GM18520 (cell line): Measurements from ENCODE around the gene LHFPL2.

Experiments
- ATAC-seq: cut with Tn5 transposase; IDR thresholded peaks from one replicate; pipeline ENCODE4 v1.9.1; 2021; ENCODE audit not compliant: unreplicated experiment

LHFPL2 gene

DNA sequence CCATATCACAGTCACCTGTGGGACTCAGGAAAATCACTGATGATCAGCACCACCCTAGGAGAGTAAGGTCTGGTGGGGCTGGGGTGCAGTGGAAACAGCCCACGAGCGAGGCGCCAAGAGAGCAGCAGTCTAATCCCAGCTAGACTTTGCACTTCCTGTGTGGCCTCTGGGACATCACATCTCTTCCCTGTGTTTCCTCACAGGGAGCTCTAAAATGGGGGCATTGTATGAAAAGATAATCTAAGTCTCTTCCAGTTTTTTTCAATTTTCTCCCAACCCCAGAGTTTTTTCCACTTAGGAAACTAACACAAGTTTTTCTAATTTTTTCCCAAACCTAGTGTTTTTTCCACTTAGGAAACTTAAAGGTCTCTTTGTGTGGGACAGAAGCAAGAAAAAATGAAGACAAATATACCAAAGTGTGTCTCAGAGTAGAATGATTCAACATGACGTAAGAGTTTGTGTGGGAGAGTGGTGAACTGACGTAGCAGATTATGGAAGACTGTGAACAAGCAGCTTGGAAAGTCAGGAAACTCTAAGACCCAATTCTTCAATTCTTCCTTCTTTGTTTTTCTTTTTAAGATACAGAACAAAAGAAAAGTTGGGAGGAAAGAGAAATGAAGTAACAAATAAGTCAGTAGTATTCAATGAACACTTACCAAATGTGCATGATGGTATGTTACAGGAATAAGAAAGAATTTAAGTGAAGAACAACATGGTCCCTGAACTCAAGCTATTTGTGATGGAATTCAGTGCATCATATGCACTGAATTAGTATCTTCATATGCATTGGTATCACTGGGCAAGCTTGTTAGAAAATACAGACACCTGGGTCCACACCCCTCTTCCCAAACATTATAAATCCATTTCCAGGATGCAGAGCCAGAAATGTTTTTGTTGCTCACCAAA, 51.3 kb downstream of the LHFPL2 start:
- no peak for ATAC-seq

GRCh38 chr5:78595458-78595921, 53.1 kb downstream of the LHFPL2 start:
- ATAC-seq: no peak

GRCh38 chr5:78594610-78595457, 53.7 kb downstream of the LHFPL2 start:
- ATAC-seq: no peak

GRCh38 chr5:78594021-78594420, 54.6 kb downstream of the LHFPL2 start:
- no peak for ATAC-seq

GRCh38 chr5:78593465-78593864, 55.1 kb downstream of the LHFPL2 start:
- no peak for ATAC-seq

DNA sequence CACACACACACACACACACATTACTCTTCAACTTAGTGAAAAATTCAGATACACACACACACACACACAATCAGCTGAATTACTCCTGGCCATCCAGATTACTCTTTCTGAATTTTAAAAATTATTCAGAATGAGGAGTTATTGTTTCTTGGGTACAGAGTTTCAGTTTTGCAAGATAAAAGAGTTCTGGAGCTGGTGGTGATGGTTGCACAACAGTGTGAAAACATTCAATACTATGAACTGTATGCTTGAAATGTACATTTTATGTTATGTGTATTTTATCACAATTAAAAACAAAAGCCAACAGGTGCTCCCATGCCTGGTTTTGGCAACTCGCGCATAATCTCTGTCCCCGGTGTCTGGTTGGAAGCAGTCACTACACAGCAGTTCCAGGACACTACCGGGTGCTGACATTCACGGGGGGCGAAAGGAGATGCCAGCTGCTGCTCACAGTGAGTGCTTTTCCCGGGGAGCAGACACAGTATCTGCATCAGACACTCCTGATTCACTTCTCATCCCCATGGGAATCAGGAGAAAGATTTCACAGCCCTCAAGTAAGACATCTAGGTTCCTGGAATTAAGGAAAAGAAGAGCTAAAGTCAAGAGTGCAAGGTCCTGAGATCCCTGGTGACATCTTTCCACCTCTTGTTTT, 55.7 kb downstream of the LHFPL2 start:
- no peak for ATAC-seq

DNA sequence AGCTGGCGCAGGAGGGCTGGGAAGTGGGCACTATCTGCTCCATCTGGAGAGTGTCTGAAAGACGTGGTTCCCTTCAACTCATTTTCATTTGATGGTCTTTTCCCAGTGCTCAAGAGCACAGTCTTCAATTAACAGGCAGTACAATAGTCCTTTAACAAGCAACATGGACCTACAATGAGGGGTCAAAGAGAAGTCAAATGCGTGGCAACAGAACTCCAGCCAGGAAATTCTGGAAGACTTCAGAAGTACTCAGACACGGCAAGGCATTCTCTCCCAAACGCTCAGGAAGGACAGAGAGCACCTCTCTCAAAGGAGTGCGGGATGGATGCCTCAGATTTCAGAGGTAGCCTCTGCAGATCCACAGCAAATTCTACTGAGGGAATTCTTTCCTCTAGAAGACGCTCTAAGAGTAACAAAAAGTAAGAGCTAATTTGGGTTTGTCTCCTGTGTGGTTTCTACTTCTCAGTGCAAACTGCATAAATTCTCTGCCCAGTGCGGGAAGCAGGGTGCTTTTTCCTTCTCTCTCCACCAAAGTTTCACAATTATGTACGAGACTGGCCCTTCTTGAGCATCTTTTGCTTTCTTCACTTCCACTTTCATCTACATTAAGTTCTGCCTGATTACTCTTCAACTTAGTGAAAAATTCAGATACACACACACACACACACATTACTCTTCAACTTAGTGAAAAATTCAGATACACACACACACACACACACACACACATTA, 56.4 kb downstream of the LHFPL2 start:
- ATAC-seq: no peak

- no peak for ATAC-seq
These were observed 57.4 kb downstream of the LHFPL2 start for GRCh38 chr5:78591138-78591612.

GRCh38 chr5:78589923-78590322, 58.6 kb downstream of the LHFPL2 start:
- ATAC-seq: no peak

DNA sequence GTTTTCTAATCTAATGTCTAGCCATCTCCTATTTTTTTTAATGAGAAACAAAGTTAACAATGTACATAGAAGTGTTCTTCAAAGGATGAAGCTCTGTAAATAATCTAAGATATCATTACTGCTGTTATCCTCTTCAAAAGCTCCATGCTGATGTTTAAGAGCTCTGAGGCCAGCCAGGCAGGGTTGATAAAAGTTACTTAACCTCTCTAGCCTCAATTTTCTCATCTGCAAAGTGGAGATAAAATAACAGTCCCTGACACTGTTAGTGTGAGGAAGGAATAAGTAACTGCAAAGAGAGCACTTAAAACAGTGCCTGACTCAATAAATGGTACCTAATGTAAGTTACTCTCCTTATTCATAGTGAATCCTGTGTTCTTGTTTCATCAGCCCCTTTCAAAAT, 60.1 kb downstream of the LHFPL2 start:
- no peak for ATAC-seq

- ATAC-seq: no peak
These were observed 60.7 kb downstream of the LHFPL2 start for GRCh38 chr5:78587775-78588291.

- ATAC-seq: no peak
These were observed 61.3 kb downstream of the LHFPL2 start for GRCh38 chr5:78587081-78587774.

DNA sequence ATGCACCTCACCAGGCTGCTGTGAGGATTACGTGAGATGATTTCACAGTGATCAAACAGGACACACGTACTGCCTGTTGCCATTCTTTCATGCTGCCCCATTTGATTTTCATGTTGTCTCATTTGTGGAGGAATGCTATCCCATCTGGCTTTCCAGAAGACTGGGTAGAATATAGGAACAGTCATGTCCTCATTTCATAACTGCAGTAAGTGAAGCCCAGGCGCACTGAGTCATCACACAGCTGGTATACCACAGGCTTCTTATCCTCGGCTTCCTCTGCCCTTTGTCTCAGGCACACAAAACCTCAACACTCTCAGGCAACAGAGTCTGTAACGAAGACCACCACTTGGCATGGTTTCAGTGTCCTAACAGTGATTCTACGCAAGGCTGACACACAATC, 62.3 kb downstream of the LHFPL2 start:
- ATAC-seq: no peak

DNA sequence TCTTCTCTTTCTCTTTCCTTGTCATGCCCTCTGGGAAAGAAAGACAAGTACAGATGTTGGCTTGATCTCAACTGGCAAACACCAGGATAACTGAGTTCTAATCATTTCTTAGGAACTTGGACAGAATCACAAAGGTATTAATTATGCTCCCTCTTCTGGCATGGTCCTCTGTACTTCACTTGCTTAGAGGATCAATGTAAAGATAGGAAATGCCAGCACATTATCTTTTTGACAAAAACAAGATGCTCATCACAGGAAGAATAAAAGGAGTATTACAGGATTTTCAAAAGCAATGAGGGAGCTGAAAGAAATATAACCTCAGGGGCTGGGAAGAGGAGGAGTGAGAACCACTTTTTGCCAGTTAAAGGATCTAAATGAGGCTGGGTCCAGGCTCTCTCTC, 70.6 kb downstream of the LHFPL2 start:
- no peak for ATAC-seq

DNA sequence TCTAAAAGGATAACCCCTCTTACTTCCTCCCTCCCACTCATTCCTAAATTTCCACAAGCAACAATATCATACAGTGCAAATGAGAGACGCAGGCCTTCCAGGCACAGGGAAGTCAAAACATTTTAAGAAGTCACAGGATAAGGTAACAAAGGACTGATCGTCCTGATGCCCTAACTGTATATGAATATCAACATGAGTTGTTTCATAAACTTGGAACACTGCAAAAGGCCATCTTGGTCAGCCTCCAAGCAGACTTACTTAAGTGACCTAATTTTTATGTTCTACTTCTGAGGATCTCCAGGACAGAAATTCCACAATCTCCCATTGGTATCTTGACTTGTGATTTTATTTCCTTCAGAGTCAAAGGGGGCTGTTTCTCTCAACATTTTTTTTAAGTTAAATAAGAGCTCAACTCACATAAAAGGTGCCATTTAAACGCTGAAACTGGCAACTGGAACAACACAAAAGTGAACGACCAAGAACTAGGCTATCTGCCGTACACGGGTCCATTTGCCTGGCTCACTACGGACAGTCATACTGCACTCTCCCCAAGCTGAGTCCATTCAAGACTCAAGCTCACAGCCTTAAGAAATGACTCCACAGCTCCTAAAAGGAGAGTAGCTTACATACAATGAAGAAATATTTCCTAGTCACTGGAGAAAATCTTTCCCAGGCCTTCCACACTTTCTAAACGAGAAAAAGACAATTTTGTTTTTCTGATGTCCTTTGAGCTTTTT, 71.3 kb downstream of the LHFPL2 start:
- no peak for ATAC-seq

DNA sequence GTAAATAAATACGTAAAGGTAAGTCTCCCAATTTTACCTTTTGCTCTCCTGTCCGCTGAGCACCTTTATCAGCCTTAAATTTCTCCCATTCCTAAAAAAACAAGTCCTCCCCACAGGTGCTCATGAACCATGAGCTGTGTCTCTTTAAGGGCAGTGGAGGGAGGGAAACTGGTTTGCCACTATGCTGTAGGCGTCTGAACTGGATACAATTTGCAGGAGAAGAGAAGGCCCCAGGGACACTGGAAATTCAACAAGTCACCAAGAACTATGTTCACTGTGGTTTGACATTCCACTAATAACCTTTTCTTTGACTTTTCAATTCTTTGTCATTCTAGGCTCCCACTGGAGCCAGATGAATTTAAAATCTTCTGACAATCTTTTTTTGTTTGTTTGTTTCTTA, 72.2 kb downstream of the LHFPL2 start:
- no peak for ATAC-seq

- ATAC-seq: no peak
These were observed 73.8 kb downstream of the LHFPL2 start for GRCh38 chr5:78574731-78575161.

DNA sequence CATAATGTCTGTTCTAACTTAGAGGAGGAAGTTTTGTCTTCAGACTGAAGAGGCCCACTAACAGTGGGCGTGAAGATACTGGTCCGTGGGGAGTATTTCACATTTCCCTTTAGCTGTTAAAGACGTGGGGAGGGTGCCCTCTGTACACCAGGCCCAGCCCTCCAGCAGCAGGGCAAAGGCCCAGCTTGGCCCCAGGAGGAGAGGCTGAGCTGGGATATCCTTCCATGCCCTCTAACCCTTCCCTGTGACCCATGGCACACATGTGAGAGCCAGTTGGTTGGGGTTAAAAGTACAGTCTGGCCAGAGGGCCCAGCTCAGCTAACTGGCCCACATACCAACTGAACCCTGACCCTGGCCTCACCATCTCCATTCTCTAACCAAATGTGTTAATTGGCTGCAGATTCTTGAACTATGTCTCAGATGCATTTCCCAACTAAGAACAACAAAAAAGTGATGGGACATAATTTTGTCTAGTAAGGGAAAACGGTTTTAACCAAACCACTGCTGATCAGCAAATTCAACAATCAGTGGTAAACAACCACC, 74.4 kb downstream of the LHFPL2 start:
- ATAC-seq: no peak

DNA sequence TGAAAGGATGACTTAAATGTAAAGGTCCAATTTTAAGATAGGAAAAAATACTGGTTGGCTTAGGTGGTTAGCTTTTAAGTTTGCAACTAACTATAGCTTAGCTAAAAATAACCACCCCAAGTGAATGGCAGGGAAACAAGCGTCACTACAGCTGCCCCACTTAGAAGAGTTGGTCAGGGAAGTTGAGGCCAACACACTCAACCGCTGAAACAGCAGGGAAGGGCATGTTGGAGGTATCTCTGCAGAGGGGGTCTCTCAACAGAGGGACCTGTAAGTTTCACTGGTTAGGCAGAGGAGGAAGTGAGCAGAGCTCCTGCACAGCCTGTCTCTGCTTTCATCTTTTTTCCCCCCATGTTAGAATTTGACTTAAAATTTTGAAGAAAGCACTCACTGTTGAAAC, 75.3 kb downstream of the LHFPL2 start:
- no peak for ATAC-seq
